CD4-positive, alpha-beta T cell treated with Interleukin-15 for 1 hour (primary cell): ENCODE data around the gene SNRNP35.
"Not testable (repeated sequence)": the region's sequence is repeated elsewhere in the genome, so short reads cannot be mapped to it uniquely, and the experiment has no call there.

Source experiments
- DNase-seq: peaks from one replicate; pipeline ENCODE4 v3.0.0-alpha.2; 2020

Gene SNRNP35

GRCh38 chr12:123449856-123450255, 8.1 kb upstream of the SNRNP35 start:
- DNase-seq: no peak

- DNase-seq: no peak
Measured at GRCh38 chr12:123450636-123451035, 7.3 kb upstream of the SNRNP35 start.

GRCh38 chr12:123452276-123452550, 5.7 kb upstream of the SNRNP35 start:
- not testable (repeated sequence) for DNase-seq

- DNase-seq: no peak
Measured at GRCh38 chr12:123453165-123453564, 4.8 kb upstream of the SNRNP35 start.

GRCh38 chr12:123463174-123463573, 5.2 kb downstream of the SNRNP35 start:
- not testable (repeated sequence) for DNase-seq

GRCh38 chr12:123465084-123465483, 7.1 kb downstream of the SNRNP35 start:
- DNase-seq: no peak

GRCh38 chr12:123468786-123469185, 10.8 kb downstream of the SNRNP35 start:
- DNase-seq: no peak

GRCh38 chr12:123469978-123470377, 12.0 kb downstream of the SNRNP35 start:
- no peak for DNase-seq

GRCh38 chr12:123471374-123472068, 13.6 kb downstream of the SNRNP35 start:
- DNase-seq: no peak

- DNase-seq: no peak
Measured at GRCh38 chr12:123472438-123472849, 14.5 kb downstream of the SNRNP35 start.

- no peak for DNase-seq
Measured at GRCh38 chr12:123474485-123475245, 16.7 kb downstream of the SNRNP35 start.

- DNase-seq: no peak
Measured at GRCh38 chr12:123475246-123475703, 17.3 kb downstream of the SNRNP35 start.

GRCh38 chr12:123478069-123478468, 20.1 kb downstream of the SNRNP35 start:
- DNase-seq: no peak

- no peak for DNase-seq
Measured at GRCh38 chr12:123478762-123479161, 20.8 kb downstream of the SNRNP35 start.

- DNase-seq: no peak
Measured at GRCh38 chr12:123479442-123480180, 21.7 kb downstream of the SNRNP35 start.

- not testable (repeated sequence) for DNase-seq
Measured at GRCh38 chr12:123481251-123481650, 23.3 kb downstream of the SNRNP35 start.

- no peak for DNase-seq
Measured at GRCh38 chr12:123482876-123483275, 24.9 kb downstream of the SNRNP35 start.

- DNase-seq: no peak
Measured at GRCh38 chr12:123483602-123484248, 25.8 kb downstream of the SNRNP35 start.

GRCh38 chr12:123485756-123486155, 27.8 kb downstream of the SNRNP35 start:
- DNase-seq: no peak

GRCh38 chr12:123487428-123487827, 29.5 kb downstream of the SNRNP35 start:
- no peak for DNase-seq

GRCh38 chr12:123488539-123489230, 30.7 kb downstream of the SNRNP35 start:
- no peak for DNase-seq

- no peak for DNase-seq
Measured at GRCh38 chr12:123489580-123489979, 31.6 kb downstream of the SNRNP35 start.

GRCh38 chr12:123490089-123490488, 32.1 kb downstream of the SNRNP35 start:
- DNase-seq: no peak
